NCI-H510A (cell line): ENCODE measurements around the gene INTS3.
"Not testable (repeated sequence)": the region's sequence is repeated elsewhere in the genome, so short reads cannot be mapped to it uniquely, and the experiment has no call there.

Experiments used
- DNase-seq: peaks from one replicate; lab custom pipeline; 2025; lab: John Stamatoyannopoulos, UW

Gene INTS3

DNA sequence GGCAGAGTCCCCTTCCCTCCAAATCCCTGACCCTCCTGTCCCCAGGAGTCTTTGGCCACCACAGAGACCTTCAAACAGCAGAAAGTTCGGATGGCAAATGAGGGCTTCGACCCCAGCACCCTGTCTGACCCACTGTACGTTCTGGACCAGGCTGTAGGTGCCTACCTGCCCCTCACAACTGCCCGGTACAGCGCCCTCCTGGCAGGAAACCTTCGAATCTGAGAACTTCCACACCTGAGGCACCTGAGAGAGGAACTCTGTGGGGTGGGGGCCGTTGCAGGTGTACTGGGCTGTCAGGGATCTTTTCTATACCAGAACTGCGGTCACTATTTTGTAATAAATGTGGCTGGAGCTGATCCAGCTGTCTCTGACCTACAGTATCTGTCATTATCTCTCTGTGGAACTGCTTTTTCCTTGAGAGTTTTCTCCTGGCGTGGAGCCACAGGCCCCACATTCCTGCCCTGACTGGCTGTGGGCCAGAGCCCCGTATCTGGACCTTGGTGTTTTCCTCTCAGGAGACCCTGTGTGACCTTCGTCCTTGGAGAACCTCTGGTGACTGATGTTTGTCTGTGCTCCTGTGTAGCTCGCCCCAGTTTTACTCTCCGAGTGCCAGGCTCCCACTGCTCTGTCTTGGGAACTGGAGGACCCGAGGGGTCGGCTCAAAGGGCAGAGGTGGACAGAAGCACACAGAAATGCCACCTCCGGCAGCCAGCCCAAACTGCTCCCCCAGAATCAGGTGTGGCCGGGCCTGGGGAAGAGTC lies 52.1 kb downstream of the INTS3 start:
- DNase-seq: no peak

DNA sequence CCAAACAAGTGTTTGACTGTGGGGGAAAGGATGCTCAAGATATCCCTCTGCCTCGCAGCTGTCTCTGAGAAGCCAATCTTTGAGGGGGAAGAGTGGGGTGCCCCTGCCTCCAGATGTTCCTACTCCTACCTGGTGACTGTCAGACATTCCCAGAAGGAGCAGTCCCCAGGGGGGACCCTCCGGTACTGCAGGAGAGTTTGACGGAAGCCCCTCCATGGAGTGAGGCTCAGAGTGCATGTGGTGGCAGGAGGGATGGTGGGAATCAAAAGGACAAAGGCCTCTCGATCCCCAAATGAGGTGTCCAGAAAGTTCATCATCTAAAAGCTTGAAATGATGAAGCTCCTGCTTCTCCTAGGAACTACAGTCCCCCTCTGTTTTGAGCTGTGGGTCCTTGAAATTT lies 52.7 kb downstream of the INTS3 start:
- DNase-seq: no peak

DNA sequence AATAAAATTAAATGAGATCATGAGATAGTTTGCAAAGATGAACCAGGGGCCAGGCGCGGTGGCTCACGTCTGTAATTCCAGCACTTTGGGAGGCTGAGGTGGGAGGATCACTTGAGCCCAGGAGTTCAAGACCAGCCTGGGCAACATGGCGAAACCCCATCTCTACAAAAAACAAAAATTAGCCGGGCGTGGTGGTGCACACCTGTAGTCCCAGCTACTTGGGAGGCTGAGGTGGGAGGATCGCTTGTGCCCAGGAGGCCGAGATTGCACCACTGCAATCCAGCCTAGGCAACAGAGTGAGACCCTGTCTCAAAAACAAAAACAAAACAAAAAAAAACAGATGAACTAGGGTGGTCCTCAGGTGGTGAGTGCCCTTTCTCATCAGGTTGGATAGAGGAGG lies 54.8 kb downstream of the INTS3 start:
- not testable (repeated sequence) for DNase-seq

GRCh38 chr1:153783233-153784190 lies 55.7 kb downstream of the INTS3 start:
- peak; percentile 78 for DNase-seq

- no peak for DNase-seq
Observed at GRCh38 chr1:153786038-153786790, 58.4 kb downstream of the INTS3 start.

DNA sequence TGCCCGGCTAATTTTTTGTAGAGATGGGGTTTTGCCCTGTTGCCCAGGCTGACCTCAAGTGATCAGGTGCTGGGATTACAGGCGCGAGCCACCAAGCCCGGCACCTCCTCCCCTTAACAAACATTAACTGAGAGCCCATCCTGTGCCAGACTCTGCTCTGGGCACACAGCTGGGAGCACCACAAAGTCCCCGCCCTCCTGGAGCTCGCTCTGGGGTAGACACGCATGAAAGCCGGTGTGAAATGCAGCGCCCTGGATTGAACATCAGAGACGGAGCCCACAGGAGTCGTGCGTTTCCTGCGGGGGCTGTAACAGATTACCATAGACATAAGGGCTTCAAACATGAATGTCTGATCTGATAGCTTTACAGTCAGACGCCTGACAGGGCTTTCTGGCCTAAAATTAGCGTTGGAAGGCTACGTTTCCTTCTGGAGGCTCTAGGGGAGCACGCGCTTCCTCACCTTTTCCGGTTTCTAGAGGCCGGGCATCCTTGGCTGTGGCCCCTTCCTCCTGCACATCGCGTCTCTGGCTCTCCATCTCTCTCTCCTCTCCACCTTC lies 61.7 kb downstream of the INTS3 start:
- peak; percentile 56 for DNase-seq

DNA sequence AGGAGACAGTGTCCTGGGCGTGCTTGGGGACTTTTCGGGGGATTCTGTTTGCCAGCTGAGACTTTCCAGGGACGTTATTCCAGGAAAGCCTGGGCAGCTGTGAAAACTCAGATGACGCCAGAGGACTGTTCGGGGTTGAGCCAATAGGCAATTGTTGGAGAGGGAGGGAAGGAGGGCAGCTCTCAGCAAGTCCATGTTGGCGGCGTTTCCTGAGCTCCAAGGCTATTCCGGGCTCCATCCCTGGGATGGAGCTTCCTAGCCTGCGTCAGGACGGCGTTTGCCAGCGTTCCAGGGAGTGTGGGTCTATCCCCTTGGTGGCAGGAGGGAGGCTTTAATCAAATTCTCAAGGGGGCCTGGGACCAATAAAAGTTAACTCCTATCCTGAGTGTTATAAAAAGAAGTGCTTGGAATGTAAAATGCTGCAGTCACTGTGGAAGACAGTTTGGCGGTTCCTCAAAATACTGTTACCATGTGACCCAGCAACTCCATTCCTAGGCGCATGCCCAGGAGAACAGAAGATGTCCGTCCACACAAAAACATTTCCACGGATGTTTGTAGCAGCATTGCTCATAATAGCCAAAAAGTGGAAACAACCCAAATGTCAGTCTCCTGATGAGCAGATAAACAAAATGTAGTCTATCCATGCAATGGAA lies 62.6 kb downstream of the INTS3 start:
- peak; percentile 42 for DNase-seq

GRCh38 chr1:153790966-153791647 lies 63.3 kb downstream of the INTS3 start:
- DNase-seq: no peak

DNA sequence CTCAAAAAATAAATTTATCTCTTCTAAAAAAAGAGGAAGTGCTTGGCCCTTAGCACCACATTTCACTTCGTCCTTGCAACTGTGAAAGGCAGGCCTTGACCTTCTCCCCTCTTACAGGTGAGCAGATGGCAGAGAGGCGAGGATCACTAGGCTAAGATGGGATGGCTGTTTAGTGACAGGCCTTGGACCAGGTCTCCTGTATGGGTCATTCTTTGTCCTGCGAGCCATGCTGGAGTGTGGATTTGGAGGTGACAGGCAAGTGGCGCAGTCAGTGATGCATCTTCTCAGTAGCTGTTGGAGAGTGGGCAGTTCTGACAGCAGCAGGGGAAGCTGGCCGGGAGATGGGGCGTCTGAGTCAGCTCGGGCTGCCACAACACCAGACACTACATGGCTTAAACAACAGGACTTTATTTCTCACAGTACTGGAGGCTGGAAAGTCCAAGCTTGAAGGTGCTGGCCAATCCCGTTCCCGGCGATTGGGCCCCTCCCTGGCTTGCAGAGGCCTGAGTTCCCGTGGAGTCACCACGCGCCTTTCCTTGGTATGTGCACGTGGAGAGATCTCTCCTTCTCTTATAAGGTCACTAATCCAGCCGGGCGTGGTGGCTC lies 63.9 kb downstream of the INTS3 start:
- no peak for DNase-seq

DNA sequence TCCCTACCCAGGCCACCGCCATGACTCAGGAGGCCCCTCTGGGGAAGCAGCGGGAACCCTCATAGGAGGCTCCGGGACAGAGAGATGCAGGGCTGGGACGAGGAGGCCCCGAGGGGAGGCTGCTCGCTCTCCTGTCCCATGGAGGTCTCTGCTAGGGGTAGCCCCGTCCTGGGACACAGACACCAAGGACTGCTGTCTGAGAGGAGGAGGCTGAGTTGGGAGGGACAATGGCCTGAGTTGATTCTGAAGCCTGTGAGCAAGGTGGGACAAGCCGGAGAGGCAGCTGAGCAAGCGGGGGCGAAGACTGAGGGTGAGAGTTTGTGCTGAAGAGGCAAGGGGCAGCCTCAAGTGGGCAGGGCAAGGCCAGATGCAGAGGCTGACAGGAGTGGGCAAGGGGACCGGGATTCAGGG lies 64.8 kb downstream of the INTS3 start:
- DNase-seq: no peak

- DNase-seq: no peak
Observed at GRCh38 chr1:153793261-153793972, 65.6 kb downstream of the INTS3 start.

DNA sequence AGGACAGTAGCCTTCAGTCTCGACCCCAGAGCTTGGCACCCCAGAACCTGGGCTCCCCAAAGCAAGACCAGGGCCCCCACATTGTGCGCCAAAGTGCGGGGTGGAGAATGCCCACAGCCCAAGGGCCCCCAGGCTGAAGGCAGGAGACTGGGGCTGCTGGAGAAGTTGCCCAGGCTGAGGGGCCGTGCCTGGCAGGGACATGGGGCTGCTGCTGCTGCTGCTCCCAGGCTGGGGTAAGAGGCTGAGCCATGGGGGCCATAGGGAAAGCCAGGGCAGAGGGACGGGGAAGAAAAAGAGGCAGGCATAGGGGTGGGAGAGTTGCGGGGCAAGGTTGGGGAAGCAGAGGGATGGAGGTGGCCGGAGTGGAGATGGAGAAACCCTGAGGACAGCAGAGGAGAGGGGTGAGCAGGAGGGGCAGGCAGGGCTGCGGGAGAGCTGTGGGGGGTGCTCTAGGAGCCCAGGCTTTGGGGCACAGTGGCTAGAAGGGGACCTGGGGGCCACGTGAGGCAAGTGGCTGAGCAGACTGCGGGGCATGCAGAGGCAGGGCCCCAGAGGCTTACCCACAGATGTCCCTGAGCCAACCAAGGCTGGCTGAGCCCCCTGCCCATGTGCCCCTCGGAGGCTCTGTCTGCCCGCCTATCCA lies 66.2 kb downstream of the INTS3 start:
- DNase-seq: no peak

DNA sequence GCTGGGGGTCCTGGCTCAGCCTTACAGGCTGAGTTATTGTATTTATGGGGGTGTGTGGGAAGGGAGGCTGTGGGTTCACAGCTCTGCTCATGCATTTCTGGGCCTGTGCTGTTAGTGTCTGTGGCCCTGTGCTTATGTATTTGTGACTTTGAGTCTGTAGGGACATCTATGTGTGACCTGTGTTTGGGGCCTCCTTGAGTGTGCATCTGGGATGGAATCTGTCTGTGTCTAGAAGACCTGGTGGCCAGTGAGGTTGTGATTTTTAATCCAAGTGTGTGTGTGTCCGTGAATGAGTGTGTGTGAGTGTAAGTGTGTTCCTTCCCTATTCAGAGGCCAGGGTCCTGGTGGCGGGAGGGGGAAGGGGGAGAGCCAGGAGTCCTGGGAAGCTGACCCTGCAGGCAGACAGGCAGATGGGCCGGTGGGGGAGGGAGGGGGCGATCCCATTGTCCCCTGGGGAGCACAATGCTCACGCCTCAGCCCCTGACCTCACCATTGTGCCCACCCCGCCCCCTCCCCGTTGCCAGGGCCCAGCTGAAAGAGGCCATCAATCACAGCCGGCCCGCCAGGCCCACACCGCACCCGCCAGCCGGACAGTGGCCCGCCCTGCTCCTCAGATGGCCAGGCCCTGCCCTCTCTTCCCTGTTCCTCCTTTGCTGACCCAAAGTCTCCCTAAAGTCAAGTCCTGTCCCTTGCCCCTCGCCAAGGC lies 66.9 kb downstream of the INTS3 start:
- DNase-seq: no peak

DNA sequence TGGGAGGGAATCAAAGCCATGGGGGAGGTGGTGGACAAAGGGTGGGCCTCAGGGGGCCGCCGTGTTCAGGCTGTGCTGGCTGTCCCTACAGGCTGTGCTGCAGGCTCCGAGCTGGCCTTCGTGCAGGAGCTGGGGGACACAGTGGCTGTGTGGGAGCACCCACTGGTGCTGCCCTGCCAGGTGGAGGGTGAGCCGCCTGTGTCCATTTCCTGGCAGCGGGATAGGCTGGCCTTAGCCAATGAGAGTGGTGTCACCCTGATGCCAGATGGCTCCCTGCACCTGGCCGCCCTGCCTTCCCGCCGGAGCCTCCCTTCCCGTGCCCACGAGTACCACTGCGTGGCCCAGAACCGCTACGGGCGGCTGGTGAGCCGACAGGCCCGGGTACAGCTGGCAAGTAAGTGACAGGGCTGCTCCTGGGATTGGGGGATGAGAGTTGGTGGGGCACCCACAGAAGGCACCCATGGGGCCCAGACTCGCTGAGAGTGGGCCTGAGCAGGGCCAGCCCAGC lies 67.5 kb downstream of the INTS3 start:
- no peak for DNase-seq

DNA sequence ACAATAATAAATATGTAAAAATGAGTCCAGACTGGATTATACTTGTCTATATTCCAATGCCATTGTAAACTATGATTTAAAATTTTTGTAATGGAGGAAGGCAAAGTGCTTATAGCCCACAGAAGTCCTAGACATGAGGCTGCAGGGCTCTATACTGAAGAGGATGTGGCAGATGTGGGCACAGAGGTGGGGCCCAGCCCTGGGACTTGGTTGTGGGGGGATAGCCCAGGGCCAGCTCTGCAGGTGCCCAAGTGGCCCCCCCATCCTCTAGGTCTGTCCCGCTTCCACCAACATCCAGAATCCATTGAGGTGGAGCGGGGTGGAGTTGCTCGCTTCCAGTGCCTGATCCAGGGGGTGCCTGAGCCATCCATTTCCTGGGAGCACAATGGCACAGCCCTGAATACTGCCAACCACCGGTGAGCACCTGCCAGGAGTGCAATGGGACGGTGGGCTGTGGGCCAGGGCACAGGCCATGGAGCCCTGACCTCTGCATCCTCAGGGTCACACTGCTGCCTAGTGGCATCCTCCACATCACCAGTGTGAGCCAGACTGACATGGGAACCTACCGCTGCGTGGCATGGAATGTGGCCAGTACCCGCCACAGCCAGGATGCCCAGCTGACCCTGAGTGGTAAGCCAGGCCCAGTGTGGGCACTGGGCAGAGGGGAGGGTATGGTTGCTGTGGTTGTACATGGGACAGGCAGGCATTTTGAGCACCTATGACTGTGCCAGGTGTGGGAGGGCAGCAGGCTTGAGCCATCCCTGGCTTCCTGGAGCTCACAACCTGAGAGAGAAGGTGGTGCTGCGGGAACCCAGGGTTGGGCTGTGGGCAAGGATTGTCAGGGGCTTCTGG lies 68.3 kb downstream of the INTS3 start:
- no peak for DNase-seq

DNA sequence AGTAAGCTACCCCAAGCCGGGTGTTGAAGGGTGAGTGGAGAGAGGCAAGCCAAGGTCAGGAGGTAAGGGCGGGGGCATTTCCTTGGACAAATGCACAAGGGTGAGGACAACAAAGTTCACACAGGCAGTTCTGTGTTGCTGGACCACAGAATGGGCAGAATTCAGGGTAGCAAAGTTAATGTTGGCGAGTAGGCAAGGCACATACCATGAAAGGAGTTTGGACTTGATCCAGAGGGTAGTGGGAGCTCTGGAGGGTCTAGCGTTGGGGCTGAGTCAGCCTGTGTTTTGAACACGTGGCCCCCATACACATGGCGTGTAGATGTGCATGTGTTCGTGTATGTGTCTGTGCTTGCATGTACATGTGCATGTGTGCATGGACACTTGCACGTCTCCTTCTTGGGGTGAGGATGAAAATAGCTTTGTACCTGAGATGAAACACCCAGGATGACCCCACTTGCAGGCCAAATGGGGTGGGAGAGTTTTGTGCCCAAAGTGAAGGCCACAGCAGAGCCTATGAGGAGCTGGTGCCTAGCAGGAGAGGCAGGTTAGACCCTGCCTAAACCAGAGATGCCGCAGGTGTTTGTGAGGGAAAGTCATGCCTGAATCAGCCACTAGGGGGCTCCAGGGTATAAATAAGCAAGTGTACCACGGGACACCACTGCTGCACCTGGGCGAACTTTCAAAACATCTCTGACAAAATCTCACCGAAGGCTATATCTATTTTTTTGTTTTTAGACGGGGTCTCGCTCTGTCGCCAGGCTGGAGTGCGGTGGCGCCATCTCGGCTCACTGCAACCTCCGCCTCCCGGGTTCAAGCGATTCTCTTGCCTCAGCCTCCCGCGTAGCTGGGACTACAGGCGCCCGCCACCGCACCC lies 69.2 kb downstream of the INTS3 start:
- DNase-seq: no peak

DNA sequence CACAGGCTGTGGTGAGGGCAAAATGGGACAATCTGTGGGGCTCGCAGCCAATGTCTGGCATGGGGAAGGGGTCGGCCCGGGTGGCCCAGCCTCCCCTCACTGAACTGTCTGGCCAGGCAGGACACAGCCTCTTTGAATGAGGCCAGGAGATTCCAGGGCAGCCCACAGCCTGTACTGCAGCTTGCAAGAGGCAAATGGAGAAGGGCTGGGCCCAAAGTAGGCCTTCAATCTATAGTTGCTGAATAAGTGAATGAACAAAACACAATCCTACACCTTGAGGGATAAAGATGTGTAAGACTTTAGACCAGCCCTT lies 70.6 kb downstream of the INTS3 start:
- no peak for DNase-seq
